COR-L47 (cell line): ENCODE data around the gene CTCFL.

Experiments
- DNase-seq: peaks from one replicate; lab custom pipeline; 2025; lab: John Stamatoyannopoulos, UW

The CTCFL gene

GRCh38 chr20:57464642-57465211 is 60.2 kb downstream of the CTCFL start:
- no peak for DNase-seq

GRCh38 chr20:57462781-57463180 is 62.2 kb downstream of the CTCFL start:
- DNase-seq: no peak

- no peak for DNase-seq
Observed at GRCh38 chr20:57461726-57462125, 63.2 kb downstream of the CTCFL start.

- no peak for DNase-seq
Observed at GRCh38 chr20:57460781-57461465, 64.0 kb downstream of the CTCFL start.

GRCh38 chr20:57459897-57460296 is 65.0 kb downstream of the CTCFL start:
- no peak for DNase-seq

GRCh38 chr20:57459278-57459677 is 65.7 kb downstream of the CTCFL start:
- DNase-seq: no peak

- no peak for DNase-seq
Observed at GRCh38 chr20:57458400-57459160, 66.4 kb downstream of the CTCFL start.

GRCh38 chr20:57457243-57458095 is 67.5 kb downstream of the CTCFL start:
- no peak for DNase-seq

GRCh38 chr20:57456116-57456515 is 68.8 kb downstream of the CTCFL start:
- DNase-seq: no peak

GRCh38 chr20:57455386-57455785 is 69.6 kb downstream of the CTCFL start:
- no peak for DNase-seq

- DNase-seq: no peak
Observed at GRCh38 chr20:57451795-57452661, 72.9 kb downstream of the CTCFL start.

GRCh38 chr20:57451431-57451794 is 73.5 kb downstream of the CTCFL start:
- DNase-seq: no peak

- DNase-seq: no peak
Observed at GRCh38 chr20:57450931-57451330, 74.0 kb downstream of the CTCFL start.

- no peak for DNase-seq
Observed at GRCh38 chr20:57450419-57450818, 74.5 kb downstream of the CTCFL start.

GRCh38 chr20:57449398-57450354 is 75.3 kb downstream of the CTCFL start:
- DNase-seq: no peak

- DNase-seq: no peak
Observed at GRCh38 chr20:57448764-57449354, 76.1 kb downstream of the CTCFL start.
